Ishikawa (cell line): ENCODE results near the gene TBCA.

Experiments
- CEBPB ChIP-seq: IDR thresholded peaks from 2 replicates; pipeline ENCODE4 v1.6.1; 2012
- CREB1 ChIP-seq: IDR thresholded peaks from 2 replicates; pipeline ENCODE4 v1.6.1; 2012; ENCODE audit warnings: low read depth
- EGR1 ChIP-seq: IDR thresholded peaks from 2 replicates; pipeline ENCODE4 v1.6.1; 2012
- EP300 ChIP-seq: IDR thresholded peaks from 2 replicates; pipeline ENCODE4 v1.6.1; 2012; ENCODE audit warnings: borderline replicate concordance
- FOXM1 ChIP-seq: IDR thresholded peaks from 2 replicates; pipeline ENCODE4 v1.6.1; 2012; ENCODE audit warnings: low read depth, borderline replicate concordance
- MAX ChIP-seq: IDR thresholded peaks from 2 replicates; pipeline ENCODE4 v1.6.1; 2012
- NFIC ChIP-seq: IDR thresholded peaks from 2 replicates; pipeline ENCODE4 v1.6.1; 2012
- RAD21 ChIP-seq: IDR thresholded peaks from 2 replicates; pipeline ENCODE4 v1.6.1; 2012; ENCODE audit warnings: low read depth
- REST ChIP-seq: IDR thresholded peaks from 2 replicates; pipeline ENCODE4 v1.6.1; 2012; ENCODE audit warnings: low read depth, mild to moderate bottlenecking
- TAF1 ChIP-seq: IDR thresholded peaks from 2 replicates; pipeline ENCODE4 v1.6.1; 2012; ENCODE audit warnings: low read depth, mild to moderate bottlenecking
- TCF12 ChIP-seq: IDR thresholded peaks from 2 replicates; pipeline ENCODE4 v1.6.1; 2012; ENCODE audit warnings: low read depth
- TEAD4 ChIP-seq: IDR thresholded peaks from 2 replicates; pipeline ENCODE4 v1.6.1; 2012
- YY1 ChIP-seq: IDR thresholded peaks from 2 replicates; pipeline ENCODE4 v1.6.1; 2012; ENCODE audit warnings: low read depth
- ZBTB7A ChIP-seq: IDR thresholded peaks from 2 replicates; pipeline ENCODE4 v1.6.1; 2012; ENCODE audit warnings: low read depth
- TF ChIP-seq, protein P1 (sequence below): IDR thresholded peaks from 2 replicates; pipeline ENCODE4 v1.6.1; 2012

TBCA gene

GRCh38 chr5:77662635-77663034 lies 113.5 kb downstream of the TBCA start:
- TF ChIP-seq EP300 (no peak), NFIC (no peak), REST (no peak), EGR1 (no peak), FOXM1 (no peak), RAD21 (no peak), CREB1 (no peak), MAX (no peak), YY1 (no peak), TEAD4 (no peak), TAF1 (no peak), ZBTB7A (no peak), TCF12 (no peak), CEBPB (no peak)
- TF ChIP-seq, protein P1, sequence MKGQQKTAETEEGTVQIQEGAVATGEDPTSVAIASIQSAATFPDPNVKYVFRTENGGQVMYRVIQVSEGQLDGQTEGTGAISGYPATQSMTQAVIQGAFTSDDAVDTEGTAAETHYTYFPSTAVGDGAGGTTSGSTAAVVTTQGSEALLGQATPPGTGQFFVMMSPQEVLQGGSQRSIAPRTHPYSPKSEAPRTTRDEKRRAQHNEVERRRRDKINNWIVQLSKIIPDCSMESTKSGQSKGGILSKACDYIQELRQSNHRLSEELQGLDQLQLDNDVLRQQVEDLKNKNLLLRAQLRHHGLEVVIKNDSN: no peak

- TF ChIP-seq NFIC: no peak
- TF ChIP-seq TCF12: no peak
- no peak for TF ChIP-seq CREB1
- no peak for TF ChIP-seq REST
- TF ChIP-seq CEBPB: no peak
- TF ChIP-seq ZBTB7A: no peak
- TF ChIP-seq TAF1: no peak
- TF ChIP-seq FOXM1: no peak
- TF ChIP-seq MAX: no peak
- no peak for TF ChIP-seq EP300
- no peak for TF ChIP-seq EGR1
- TF ChIP-seq TEAD4: no peak
- TF ChIP-seq RAD21: no peak
- no peak for TF ChIP-seq YY1
- TF ChIP-seq, protein P1: no peak
These were observed 117.5 kb downstream of the TBCA start for GRCh38 chr5:77658662-77659061.

DNA sequence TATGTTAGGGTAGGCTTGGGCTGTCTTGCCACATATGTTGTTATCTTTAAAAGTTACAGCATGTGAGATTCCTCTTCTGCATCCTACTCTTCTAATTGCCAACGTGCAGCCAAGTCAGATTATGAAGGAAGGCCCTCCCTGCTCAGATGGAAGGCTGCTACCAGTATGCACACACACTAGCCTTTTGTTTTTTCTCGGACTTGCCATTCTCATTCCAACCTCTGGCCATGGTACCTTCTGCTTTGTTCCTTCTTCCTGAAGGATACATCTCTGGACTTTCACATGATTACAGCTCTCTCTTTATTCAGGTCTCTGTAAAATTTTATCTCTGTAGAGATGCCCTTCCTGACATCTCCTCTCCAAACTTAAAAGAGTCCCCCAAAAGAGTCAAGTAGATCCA lies 124.8 kb downstream of the TBCA start:
- TF ChIP-seq NFIC (no peak), REST (0 out of 2 replicates have a peak, but pooled peaks have one; percentile 22), YY1 (no peak)

DNA sequence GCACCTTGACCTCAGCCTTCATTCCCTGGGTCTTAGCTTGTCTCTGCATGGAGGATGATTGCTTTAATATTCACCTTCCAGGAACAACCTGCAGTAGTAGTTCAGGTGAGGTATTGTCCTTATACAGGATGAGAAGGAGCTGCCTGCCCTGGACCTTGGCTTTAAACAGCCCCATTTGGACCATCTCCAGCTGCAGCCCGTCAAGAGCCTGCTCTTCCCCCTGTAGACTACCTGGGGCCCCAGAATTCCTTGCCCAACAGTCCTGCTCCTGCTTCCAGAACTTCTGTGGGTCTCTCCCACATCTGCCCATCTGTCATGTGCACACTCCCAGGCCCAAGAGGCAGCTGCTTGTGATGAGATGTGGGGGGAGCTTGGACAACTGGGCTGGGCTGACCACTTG lies 125.5 kb downstream of the TBCA start:
- TF ChIP-seq REST (no peak), ZBTB7A (no peak), YY1 (no peak)
- TF ChIP-seq, protein P1: no peak
